ENCODE data around the gene INPP1. TPM values are rescaled to one million over a fixed set of nuclear protein-coding genes. Genes with fewer than 3 reads are reported as not detected.

The INPP1 gene
- total RNA-seq, 1 experiment from 2014 or later, result 2.3 TPM

GRCh38 chr2:190405070-190405469 is 61.7 kb downstream of the INPP1 start:
- Mint-ChIP-seq H3K36me3 (no peaks in the 10 kb centered on the region), H3K27ac (no peak overlapping the region)
- CTCF ChIA-PET, result no interaction called here

GRCh38 chr2:190405995-190406394 is 62.6 kb downstream of the INPP1 start:
- POLR2A ChIA-PET, result no interaction called here
- Mint-ChIP-seq H3K27me3 (ENCODE audit: low read depth) (peaks cover 19% of the 10 kb centered on the region), H3K9me3 (no peaks in the 10 kb centered on the region), H3K4me1 (peaks cover 12% of the 10 kb centered on the region), H3K4me3 (no peak overlapping the region), H3K27ac (no peak overlapping the region), H3K36me3 (no peaks in the 10 kb centered on the region)
- TF ChIP-seq CDX4 (CRISPR knock-in tag; IDR thresholded peaks at IDR 0.05; ENCODE audit: borderline replicate concordance), result no peak
- no peak for TF ChIP-seq ZNF425 (CRISPR knock-in tag; conservative IDR thresholded peaks at IDR 0.05)
- TF ChIP-seq IRF2 (CRISPR knock-in tag; IDR thresholded peaks at IDR 0.05; ENCODE audit: borderline replicate concordance, low read depth), result no peak
- TF ChIP-seq EMX1 (CRISPR knock-in tag; IDR thresholded peaks at IDR 0.05), result no peak
- no peak for TF ChIP-seq SMAD3 (CRISPR knock-in tag; IDR thresholded peaks at IDR 0.05; ENCODE audit: borderline replicate concordance)
- TF ChIP-seq JAZF1 (CRISPR knock-in tag; IDR thresholded peaks at IDR 0.05), result no peak
- no peak for TF ChIP-seq TEAD1 (CRISPR knock-in tag; IDR thresholded peaks at IDR 0.05)
- TF ChIP-seq, protein P1, sequence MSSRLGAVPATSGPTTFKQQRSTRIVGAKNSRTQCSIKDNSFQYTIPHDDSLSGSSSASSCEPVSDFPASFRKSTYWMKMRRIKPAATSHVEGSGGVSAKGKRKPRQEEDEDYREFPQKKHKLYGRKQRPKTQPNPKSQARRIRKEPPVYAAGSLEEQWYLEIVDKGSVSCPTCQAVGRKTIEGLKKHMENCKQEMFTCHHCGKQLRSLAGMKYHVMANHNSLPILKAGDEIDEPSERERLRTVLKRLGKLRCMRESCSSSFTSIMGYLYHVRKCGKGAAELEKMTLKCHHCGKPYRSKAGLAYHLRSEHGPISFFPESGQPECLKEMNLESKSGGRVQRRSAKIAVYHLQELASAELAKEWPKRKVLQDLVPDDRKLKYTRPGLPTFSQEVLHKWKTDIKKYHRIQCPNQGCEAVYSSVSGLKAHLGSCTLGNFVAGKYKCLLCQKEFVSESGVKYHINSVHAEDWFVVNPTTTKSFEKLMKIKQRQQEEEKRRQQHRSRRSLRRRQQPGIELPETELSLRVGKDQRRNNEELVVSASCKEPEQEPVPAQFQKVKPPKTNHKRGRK (CRISPR knock-in tag; IDR thresholded peaks at IDR 0.05; ENCODE audit: borderline replicate concordance), result no peak
- ATAC-seq (no peak), DNase-seq (ENCODE audit: low spot score) (no peak)
- CTCF ChIA-PET, result no interaction called here

More at GRCh38 chr2:190405070-190405469, 61.7 kb downstream of the INPP1 start:
- Mint-ChIP-seq H3K4me3 (no peak overlapping the region), H3K4me1 (peaks cover 11% of the 10 kb centered on the region), H3K27me3 (ENCODE audit: low read depth) (peaks cover 13% of the 10 kb centered on the region), H3K9me3 (no peaks in the 10 kb centered on the region)
- no peak for TF ChIP-seq ZNF671 (CRISPR knock-in tag; IDR thresholded peaks at IDR 0.05)
- TF ChIP-seq ATF3 (CRISPR knock-in tag; conservative IDR thresholded peaks at IDR 0.05), result no peak
- TF ChIP-seq EMX1 (CRISPR knock-in tag; IDR thresholded peaks at IDR 0.05), result no peak
- no peak for TF ChIP-seq MLX (CRISPR knock-in tag; IDR thresholded peaks at IDR 0.05)
- no peak for TF ChIP-seq FOXP4 (CRISPR knock-in tag; IDR thresholded peaks at IDR 0.05)
- TF ChIP-seq NR1H2 (CRISPR knock-in tag; IDR thresholded peaks at IDR 0.05), result no peak
- no peak for TF ChIP-seq JAZF1 (CRISPR knock-in tag; IDR thresholded peaks at IDR 0.05)
- TF ChIP-seq MXD4 (CRISPR knock-in tag; IDR thresholded peaks at IDR 0.05; ENCODE audit: borderline replicate concordance), result no peak
- POLR2A ChIA-PET, result no interaction called here
- ATAC-seq, result no peak
- DNase-seq (ENCODE audit: low spot score), result no peak

- Mint-ChIP-seq H3K27ac (no peak overlapping the region), H3K27me3 (ENCODE audit: low read depth) (peaks cover 19% of the 10 kb centered on the region), H3K4me1 (peaks cover 12% of the 10 kb centered on the region), H3K9me3 (no peaks in the 10 kb centered on the region), H3K4me3 (no peak overlapping the region), H3K36me3 (no peaks in the 10 kb centered on the region)
- ATAC-seq (no peak), DNase-seq (ENCODE audit: low spot score) (no peak)
- TF ChIP-seq ATF3 (CRISPR knock-in tag; conservative IDR thresholded peaks at IDR 0.05), result no peak
- TF ChIP-seq, protein P2, sequence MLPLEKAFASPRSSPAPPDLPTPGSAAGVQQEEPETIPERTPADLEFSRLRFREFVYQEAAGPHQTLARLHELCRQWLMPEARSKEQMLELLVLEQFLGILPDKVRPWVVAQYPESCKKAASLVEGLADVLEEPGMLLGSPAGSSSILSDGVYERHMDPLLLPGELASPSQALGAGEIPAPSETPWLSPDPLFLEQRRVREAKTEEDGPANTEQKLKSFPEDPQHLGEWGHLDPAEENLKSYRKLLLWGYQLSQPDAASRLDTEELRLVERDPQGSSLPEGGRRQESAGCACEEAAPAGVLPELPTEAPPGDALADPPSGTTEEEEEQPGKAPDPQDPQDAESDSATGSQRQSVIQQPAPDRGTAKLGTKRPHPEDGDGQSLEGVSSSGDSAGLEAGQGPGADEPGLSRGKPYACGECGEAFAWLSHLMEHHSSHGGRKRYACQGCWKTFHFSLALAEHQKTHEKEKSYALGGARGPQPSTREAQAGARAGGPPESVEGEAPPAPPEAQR (CRISPR knock-in tag; IDR thresholded peaks at IDR 0.05), result no peak
- TF ChIP-seq ZNF138 (CRISPR knock-in tag; conservative IDR thresholded peaks at IDR 0.05), result no peak
- no peak for TF ChIP-seq TCF7 (CRISPR knock-in tag; IDR thresholded peaks at IDR 0.05; ENCODE audit: low read depth)
- TF ChIP-seq HMGA2 (CRISPR knock-in tag; IDR thresholded peaks at IDR 0.05), result no peak
- no peak for TF ChIP-seq USF2 (CRISPR knock-in tag; IDR thresholded peaks at IDR 0.05)
- TF ChIP-seq FOXJ3 (CRISPR knock-in tag; IDR thresholded peaks at IDR 0.05; ENCODE audit: borderline replicate concordance), result no peak
- POLR2A ChIA-PET, result no interaction called here
- CTCF ChIA-PET, result interaction anchor here (1.6 kb wide), 1 partner anchor 23 kb away, joined by 5 read pairs; no protein-coding TSS in a partner anchor
Observed at GRCh38 chr2:190406805-190407204, 63.4 kb downstream of the INPP1 start.

All from WTC11 (cell line).